ENCODE results near the gene PKNOX2.
"Not testable (repeated sequence)": the region's sequence is repeated elsewhere in the genome, so short reads cannot be mapped to it uniquely, and the experiment has no call there.

PKNOX2 gene

GRCh38 chr11:125201525-125202141 is 37.1 kb downstream of the PKNOX2 start:
- in situ Hi-C loops (cut with HindIII; ENCODE audit: low sequenced_read_pairs), result no loop called here

GRCh38 chr11:125202362-125202880 is 37.9 kb downstream of the PKNOX2 start:
- in situ Hi-C loops (cut with HindIII; ENCODE audit: low sequenced_read_pairs), result no loop called here

DNA sequence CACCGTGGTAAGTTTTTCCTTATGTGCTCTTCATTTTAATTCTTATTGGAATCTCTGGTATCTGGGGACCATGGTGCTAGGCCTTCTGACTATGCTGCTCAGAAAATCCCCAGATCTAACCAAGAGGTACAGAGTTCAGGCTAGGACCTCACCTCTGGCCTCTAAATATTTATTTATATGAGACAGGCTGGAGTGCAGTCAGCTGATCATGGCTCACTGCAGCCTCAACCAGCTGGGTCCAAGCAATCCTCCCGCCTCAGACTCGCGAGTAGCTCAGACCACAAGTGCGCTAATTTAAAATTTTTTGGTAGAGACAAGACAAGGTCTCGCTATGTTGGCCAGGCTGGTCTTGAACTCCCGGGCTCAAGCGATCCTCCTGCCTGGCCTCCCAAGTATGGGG is 38.4 kb downstream of the PKNOX2 start:
- in situ Hi-C loops (cut with HindIII; ENCODE audit: low sequenced_read_pairs), result no loop called here

- in situ Hi-C loops (cut with HindIII; ENCODE audit: low sequenced_read_pairs), result no loop called here
Measured at GRCh38 chr11:125207866-125208425, 43.4 kb downstream of the PKNOX2 start.

DNA sequence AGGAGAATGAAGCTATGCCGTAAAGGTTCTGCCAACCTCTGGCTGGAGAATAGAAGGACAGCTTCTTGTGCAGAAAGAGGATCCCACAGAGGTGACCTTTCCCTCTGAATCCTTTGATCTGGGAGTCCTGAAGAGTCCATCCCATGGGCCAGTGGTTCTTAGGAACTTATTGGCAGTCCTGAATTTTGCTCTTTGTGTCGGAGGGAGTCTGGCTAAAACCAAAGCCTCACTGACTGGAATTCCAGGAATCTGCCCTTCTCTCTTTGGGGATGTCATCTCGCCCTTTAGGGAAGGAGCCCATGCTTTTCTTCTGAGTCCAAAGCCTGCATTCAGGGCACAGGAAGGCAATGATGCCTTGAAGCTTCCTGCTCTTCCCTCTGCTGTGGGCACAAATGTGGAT is 45.5 kb downstream of the PKNOX2 start:
- in situ Hi-C loops (cut with HindIII; ENCODE audit: low sequenced_read_pairs), result no loop called here

DNA sequence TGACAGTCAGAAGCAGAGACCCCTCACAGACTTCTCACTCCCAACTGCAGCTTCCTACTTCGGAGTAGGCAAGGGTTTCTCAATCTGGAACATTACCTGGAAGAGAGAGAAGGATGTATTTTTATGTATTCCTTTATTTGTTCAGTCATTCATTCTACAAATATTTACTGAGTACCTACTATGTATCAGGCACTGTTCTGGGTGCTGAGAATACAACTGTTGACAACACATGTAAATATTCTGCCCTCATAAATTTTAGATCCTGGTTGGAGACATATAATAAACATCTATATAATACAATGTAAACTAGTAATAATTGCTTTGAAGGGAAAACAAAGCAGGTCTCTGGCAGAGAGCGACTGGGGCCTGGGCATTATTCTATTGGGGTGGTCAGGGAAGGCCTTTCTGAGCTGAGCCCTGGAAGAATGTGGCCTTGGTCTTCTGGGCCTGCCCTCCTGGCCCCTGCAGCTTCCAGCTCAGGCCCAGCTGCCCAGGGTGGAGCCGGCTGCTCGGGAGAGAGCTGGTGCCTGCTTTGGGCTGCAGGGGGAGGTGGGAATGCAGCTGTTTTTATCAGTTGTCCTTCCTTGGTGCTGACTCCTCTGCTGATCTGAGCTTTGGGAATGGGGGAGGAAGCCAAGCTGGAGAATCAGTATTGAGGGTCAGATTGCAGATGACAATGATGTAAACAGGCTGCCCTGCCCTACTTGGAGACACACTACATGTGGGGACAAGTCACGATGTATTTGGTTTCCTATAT is 46.8 kb downstream of the PKNOX2 start:
- in situ Hi-C loops (cut with HindIII; ENCODE audit: low sequenced_read_pairs), result no loop called here

DNA sequence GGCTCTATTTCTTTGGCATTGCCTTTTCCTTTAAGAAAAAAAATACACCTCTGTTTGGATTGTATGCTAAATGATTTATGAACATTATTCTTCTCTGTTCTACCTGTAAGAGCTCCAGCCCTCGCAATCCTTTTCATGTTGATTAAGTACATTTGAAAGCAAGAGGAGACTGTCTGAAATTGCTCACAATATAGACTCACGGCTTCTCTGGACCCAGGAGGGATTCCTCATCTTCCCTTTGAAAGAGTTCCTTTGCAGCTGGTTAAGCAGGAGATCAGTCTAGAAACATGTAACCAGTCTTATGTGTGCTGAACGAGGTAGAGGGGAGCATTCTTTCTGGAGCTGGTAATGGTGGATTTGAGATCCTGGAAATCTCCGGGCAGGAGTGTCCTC is 47.4 kb downstream of the PKNOX2 start:
- in situ Hi-C loops (cut with HindIII; ENCODE audit: low sequenced_read_pairs), result no loop called here

GRCh38 chr11:125214601-125215565 is 50.3 kb downstream of the PKNOX2 start:
- in situ Hi-C loops (cut with HindIII; ENCODE audit: low sequenced_read_pairs), result no loop called here

GRCh38 chr11:125215976-125216375 is 51.4 kb downstream of the PKNOX2 start:
- in situ Hi-C loops (cut with HindIII; ENCODE audit: low sequenced_read_pairs), result no loop called here

GRCh38 chr11:125218336-125218735 is 53.8 kb downstream of the PKNOX2 start:
- in situ Hi-C loops (cut with HindIII; ENCODE audit: low sequenced_read_pairs), result no loop called here

DNA sequence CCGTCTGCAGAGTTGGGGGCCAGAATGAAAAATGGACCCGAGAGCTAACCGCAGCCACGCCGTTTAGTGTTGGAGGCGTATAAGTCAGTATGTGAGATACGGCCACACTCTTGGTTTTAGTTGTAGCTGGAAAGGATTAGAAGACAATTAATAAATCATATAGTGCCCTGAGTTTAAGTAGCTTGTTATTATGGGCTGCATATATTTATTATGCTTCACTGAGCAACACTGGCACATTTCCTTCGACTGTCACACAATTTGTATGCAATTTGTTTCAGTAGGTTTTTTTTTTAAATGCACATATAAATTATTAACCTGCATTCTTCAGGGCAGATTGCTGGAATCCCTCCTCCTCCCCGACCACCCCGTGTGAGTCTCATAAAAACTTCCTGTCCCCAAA is 56.9 kb downstream of the PKNOX2 start:
- in situ Hi-C loops (cut with HindIII; ENCODE audit: low sequenced_read_pairs), result no loop called here

DNA sequence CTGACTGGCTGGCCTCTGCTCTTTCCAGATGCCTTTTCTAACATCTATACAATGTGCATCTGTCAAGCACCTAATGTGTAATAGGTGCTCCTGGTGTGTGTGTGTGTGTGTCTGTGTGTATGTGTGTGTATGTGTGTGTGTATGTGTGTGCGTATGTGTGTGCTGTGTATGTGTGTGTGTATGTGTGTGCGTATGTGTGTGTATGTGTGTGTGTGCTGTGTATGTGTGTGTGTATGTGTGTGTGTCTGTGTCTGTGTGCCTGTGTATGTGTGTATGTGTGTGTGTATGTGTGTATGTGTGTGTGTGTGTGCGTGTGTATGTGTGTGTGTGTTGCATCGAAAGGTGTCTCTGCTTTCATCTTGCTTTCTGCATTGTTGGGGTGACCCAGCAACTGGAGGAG is 57.9 kb downstream of the PKNOX2 start:
- in situ Hi-C loops (cut with HindIII; ENCODE audit: low sequenced_read_pairs), result no loop called here

- in situ Hi-C loops (cut with HindIII; ENCODE audit: low sequenced_read_pairs), result not testable (repeated sequence)
Measured at GRCh38 chr11:125223161-125223560, 58.6 kb downstream of the PKNOX2 start.

DNA sequence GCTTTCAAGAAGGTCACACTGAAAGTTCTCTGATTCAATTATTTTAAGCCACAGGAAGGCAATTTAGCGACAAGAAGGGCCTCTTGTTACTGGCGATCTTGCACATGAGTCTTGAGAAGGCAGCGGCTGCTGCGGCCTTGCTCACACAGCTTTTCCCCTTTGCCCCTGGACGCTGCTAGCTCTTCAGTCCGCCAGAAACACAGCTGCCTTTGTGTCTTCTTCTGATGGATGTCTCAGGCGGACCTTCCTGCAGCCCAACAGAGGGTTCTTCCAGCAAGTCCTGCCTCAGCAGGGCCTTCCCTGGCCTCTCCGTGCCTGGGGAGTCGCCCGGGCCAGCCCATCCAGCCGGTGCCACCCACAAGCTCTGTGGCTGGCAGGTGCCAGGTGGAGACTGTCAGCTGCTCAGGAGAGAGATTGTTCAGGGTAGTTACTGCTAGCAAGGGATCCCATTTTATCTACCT is 59.4 kb downstream of the PKNOX2 start:
- in situ Hi-C loops (cut with HindIII; ENCODE audit: low sequenced_read_pairs), result no loop called here

- in situ Hi-C loops (cut with HindIII; ENCODE audit: low sequenced_read_pairs), result no loop called here
Measured at GRCh38 chr11:125224391-125225021, 60.0 kb downstream of the PKNOX2 start.

DNA sequence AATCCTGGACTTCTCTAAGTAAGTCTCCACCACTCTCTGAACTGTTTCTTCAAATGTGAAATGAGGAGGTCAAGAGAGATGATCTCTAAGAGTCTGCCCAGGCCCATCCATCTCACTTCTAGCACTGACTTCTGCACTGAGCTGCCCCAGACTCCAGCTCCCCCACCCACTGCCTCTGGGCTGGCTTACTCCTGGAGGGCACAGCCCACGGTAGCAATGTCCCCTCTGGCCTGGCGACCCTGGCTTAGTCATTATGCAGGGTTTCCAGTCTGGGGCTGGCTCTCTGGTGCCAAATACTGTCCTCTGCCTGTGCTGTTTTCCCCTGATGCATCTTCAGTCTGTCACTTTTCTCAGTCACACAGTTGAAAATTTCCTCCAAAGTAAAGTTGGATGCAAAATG is 60.9 kb downstream of the PKNOX2 start:
- in situ Hi-C loops (cut with HindIII; ENCODE audit: low sequenced_read_pairs), result no loop called here

DNA sequence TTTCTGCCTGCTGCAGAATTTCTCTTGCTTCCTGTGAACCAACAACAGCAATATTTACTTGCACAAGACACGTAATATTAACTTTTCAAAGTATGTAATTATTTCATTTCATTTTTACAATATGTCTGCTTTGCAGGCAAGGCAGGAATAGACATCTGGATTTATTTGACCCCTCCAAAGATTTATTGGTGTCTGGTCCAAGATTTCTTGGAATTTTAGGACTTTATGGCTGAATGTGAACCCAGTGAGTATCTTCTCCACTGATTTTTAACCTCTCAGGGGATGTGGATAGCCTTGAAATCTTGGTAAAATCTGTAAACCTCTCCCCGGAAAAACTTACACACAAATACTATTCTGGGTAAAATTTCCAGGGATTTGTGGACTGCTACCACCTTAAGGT is 61.5 kb downstream of the PKNOX2 start:
- in situ Hi-C loops (cut with HindIII; ENCODE audit: low sequenced_read_pairs), result no loop called here

GRCh38 chr11:125226706-125227105 is 62.2 kb downstream of the PKNOX2 start:
- in situ Hi-C loops (cut with HindIII; ENCODE audit: low sequenced_read_pairs), result no loop called here

- in situ Hi-C loops (cut with HindIII; ENCODE audit: low sequenced_read_pairs), result no loop called here
Measured at GRCh38 chr11:125227151-125227550, 62.6 kb downstream of the PKNOX2 start.

DNA sequence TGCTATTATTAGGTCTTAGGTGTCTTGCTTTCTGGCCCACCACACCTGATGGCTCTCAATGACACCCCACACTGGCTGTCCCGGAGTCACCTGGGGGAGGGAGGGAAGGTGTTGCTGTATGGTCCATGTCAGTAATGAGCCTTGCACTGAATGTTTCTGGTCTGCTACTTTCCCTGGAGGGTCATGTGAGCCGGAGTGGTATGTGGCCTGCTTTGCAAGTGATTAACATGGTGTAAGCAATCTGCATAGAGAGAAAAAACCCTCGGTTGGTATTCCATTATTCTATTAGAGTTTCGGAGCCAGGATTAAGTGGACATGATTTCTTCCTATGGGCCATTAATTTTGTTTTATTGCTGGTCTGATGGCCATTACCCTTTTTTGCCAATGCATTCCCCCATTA is 63.9 kb downstream of the PKNOX2 start:
- in situ Hi-C loops (cut with HindIII; ENCODE audit: low sequenced_read_pairs), result no loop called here

Measured in DLD1 (cell line).